ENCODE measurements around the gene CABCOCO1.

CABCOCO1 gene

DNA sequence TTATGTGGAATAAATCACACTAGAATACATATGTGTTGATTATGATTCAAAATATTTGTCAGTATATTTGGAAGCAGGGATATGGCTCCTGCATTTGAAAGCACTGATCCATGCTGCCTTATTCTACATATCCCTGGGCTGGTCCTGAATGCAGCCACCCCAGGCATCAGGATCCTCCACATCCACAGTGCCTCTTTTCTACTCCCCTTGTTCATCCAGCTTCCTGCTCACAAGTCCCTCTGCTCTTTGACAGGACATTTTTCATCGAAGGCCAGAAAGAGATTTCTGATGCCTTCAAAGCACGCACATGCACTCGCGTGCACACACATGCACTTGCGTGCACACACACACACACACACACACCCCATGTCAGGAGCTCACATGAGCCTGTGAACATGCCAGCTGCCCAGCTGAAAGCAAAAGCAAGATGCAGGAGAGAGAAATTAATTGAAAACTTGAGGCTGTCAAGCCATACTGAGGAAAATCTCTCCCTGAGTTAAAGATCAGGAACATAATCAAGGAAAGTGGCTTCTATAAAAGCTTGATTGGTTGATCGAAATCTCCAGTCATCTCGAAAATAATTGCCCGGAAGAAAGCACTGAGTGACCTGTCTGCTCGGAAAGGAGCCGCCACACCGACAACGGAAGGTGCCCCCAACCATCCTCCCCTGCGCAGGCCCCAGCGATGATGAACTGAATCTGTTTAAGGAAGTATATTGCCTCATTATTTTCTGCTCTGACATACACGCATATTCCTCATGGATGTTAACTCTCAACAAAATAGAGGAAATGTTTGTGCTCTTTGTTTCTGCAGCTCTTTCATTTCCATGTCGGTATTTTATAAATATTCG, 134.8 kb downstream of the CABCOCO1 start:
- in situ Hi-C loops (cut with MboI; ENCODE audit: low pct_unique_long_range_greater_than_20kb, low sequenced_read_pairs, unreplicated experiment), result no loop called here
- TF ChIP-seq, protein P1, sequence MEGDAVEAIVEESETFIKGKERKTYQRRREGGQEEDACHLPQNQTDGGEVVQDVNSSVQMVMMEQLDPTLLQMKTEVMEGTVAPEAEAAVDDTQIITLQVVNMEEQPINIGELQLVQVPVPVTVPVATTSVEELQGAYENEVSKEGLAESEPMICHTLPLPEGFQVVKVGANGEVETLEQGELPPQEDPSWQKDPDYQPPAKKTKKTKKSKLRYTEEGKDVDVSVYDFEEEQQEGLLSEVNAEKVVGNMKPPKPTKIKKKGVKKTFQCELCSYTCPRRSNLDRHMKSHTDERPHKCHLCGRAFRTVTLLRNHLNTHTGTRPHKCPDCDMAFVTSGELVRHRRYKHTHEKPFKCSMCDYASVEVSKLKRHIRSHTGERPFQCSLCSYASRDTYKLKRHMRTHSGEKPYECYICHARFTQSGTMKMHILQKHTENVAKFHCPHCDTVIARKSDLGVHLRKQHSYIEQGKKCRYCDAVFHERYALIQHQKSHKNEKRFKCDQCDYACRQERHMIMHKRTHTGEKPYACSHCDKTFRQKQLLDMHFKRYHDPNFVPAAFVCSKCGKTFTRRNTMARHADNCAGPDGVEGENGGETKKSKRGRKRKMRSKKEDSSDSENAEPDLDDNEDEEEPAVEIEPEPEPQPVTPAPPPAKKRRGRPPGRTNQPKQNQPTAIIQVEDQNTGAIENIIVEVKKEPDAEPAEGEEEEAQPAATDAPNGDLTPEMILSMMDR (IDR thresholded peaks at IDR 0.05; ENCODE audit: extremely low read depth, insufficient read depth, missing control alignments), result no peak
- DNase-seq (ENCODE audit: low spot score), result no peak

DNA sequence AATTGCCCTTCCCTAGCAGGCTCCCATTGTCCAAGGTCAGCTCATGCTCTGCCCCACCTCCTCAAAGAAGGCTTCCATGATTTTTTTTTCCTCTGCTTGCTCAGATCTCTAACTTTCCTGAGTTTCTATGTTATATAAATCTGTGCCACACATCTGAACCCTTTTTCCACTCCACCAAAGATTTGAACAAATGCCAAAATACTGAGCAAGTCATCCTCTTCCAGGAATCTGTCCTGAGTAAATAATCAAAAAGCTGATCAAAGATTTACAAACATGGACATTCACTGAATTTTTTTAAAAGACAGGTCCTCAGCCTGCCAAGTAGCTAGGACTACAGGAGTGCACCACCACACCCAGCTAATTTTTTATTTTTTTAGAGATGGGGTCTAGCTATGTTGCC, 136.0 kb downstream of the CABCOCO1 start:
- in situ Hi-C loops (cut with MboI; ENCODE audit: low pct_unique_long_range_greater_than_20kb, low sequenced_read_pairs, unreplicated experiment), result no loop called here
- no peak for DNase-seq (ENCODE audit: low spot score)
- TF ChIP-seq, protein P1 (IDR thresholded peaks at IDR 0.05; ENCODE audit: extremely low read depth, insufficient read depth, missing control alignments), result no peak

DNA sequence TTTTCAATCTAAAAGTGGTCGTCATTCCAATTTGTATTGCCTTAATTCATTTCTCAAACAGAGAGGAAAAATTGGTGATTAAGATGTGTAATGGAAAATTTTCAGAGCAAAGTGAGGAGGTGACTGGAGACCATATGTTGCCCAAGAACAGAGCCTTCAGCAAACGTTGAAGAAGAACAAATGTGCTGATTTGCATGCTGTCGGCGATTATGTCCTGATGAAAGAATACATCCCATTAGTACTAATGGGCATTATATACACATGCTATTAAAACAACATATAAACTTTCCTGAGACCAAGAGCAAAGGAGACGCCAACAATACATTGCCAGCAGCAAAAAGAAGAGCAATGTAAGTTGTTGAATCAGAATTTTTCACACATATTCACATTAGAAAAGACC, 138.8 kb downstream of the CABCOCO1 start:
- in situ Hi-C loops (cut with MboI; ENCODE audit: low pct_unique_long_range_greater_than_20kb, low sequenced_read_pairs, unreplicated experiment), result no loop called here
- TF ChIP-seq, protein P1 (IDR thresholded peaks at IDR 0.05; ENCODE audit: extremely low read depth, insufficient read depth, missing control alignments), result no peak
- no peak for DNase-seq (ENCODE audit: low spot score)

DNA sequence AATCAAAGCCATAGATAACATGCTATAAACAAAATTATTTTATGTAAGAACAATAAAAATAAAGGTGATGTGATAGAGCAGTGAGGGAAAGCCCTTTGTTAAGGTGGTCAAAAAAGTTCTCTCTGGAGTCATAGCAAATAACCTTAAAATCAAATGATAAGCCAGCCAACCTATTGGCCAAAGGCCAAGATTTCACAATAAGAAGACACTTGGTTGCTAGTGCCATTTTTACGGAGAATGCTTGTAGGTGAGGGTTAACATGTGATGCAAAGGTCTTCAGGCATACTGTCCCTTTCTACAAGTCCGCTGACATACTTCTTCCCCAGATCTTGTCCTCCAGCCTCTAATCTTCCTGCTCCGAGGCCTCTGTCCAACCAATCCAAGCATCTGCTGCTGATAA, 140.5 kb downstream of the CABCOCO1 start:
- no peak for DNase-seq (ENCODE audit: low spot score)
- in situ Hi-C loops (cut with MboI; ENCODE audit: low pct_unique_long_range_greater_than_20kb, low sequenced_read_pairs, unreplicated experiment), result no loop called here
- TF ChIP-seq, protein P1 (IDR thresholded peaks at IDR 0.05; ENCODE audit: extremely low read depth, insufficient read depth, missing control alignments), result no peak

DNA sequence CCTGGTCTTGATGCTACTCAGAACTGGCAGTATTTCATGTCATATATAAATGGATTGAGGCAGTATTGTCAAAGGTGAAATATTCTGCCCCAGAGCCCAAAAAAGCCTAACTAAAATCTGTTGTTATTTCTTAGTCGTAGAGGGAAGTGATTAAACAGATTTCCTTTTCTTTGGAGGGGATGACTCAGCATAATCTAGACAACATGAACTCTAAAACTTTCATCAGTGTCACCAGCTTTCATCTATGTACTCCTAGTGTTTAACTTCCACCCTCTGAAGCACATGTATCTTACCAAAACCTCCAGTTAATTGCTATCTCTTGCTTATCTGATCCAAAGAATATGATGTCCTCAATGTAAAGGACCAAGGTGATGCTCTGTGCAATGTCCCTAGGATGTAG, 141.7 kb downstream of the CABCOCO1 start:
- in situ Hi-C loops (cut with MboI; ENCODE audit: low pct_unique_long_range_greater_than_20kb, low sequenced_read_pairs, unreplicated experiment), result no loop called here
- TF ChIP-seq, protein P1 (IDR thresholded peaks at IDR 0.05; ENCODE audit: extremely low read depth, insufficient read depth, missing control alignments), result no peak
- DNase-seq (ENCODE audit: low spot score), result no peak

DNA sequence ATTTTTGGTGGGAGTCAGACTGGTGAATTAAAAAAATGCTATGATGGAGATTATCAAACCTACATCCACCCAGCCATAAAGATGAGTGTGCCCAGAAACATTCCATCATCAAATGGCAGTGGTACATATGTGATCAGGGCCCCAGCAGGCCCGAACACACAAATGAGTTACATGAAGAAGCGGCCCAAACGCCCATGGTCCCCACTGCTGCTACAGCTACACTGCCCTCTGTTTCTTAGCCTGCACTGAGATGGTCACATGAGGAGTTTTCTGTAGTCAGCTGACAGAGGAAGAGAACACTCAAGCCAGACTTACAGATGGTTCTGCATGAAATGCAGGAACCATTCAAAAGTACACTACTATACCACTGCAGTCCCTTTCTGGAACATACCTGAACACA, 142.4 kb downstream of the CABCOCO1 start:
- no peak for DNase-seq (ENCODE audit: low spot score)
- TF ChIP-seq, protein P1 (IDR thresholded peaks at IDR 0.05; ENCODE audit: extremely low read depth, insufficient read depth, missing control alignments), result no peak
- in situ Hi-C loops (cut with MboI; ENCODE audit: low pct_unique_long_range_greater_than_20kb, low sequenced_read_pairs, unreplicated experiment), result no loop called here

All from GM13977 (cell line).